ENCODE results near the gene LCOR. TPM values are rescaled to one million over a fixed set of nuclear protein-coding genes. Genes with fewer than 3 reads are reported as not detected.

The LCOR gene
- polyA plus RNA-seq, 1 donor from 2014 or later: 19.8 TPM

- H3K36me3 Mint-ChIP-seq: peaks cover 2% of the 10 kb centered on the region
- peaks cover 0 to 2% (median 0%) of the 10 kb centered on the region in 3 donors for H3K9me3 Mint-ChIP-seq
- H3K4me1 Mint-ChIP-seq: peaks cover 0 to 11% (median 4%) of the 10 kb centered on the region in 3 donors
- H3K27me3 Mint-ChIP-seq: no peaks in the 10 kb centered on the region
- no peak overlapping the region for H3K4me3 Mint-ChIP-seq
- H3K27ac Mint-ChIP-seq: no peak overlapping the region
Observed at GRCh38 chr10:96967847-96968246, 135.7 kb downstream of the LCOR start.

GRCh38 chr10:96968682-96969423 lies 136.8 kb downstream of the LCOR start:
- peaks cover 2 to 12% (median 11%) of the 10 kb centered on the region in 3 donors for H3K4me1 Mint-ChIP-seq
- H3K4me3 Mint-ChIP-seq: no peak overlapping the region
- H3K27me3 Mint-ChIP-seq: no peaks in the 10 kb centered on the region
- H3K9me3 Mint-ChIP-seq: peaks cover 0 to 2% (median 0%) of the 10 kb centered on the region in 3 donors
- no peak overlapping the region for H3K27ac Mint-ChIP-seq
- H3K36me3 Mint-ChIP-seq: peaks cover 2% of the 10 kb centered on the region

- Mint-ChIP-seq H3K4me1 (peaks cover 6 to 21% (median 17%) of the 10 kb centered on the region in 3 donors), H3K36me3 (peaks cover 2% of the 10 kb centered on the region), H3K4me3 (no peak overlapping the region), H3K27ac (no peak overlapping the region), H3K9me3 (peaks cover 0 to 2% (median 0%) of the 10 kb centered on the region in 3 donors), H3K27me3 (no peaks in the 10 kb centered on the region)
Observed at GRCh38 chr10:96971324-96971723, 139.2 kb downstream of the LCOR start.

GRCh38 chr10:96972264-96972663 lies 140.2 kb downstream of the LCOR start:
- peaks cover 1% of the 10 kb centered on the region for H3K36me3 Mint-ChIP-seq
- H3K9me3 Mint-ChIP-seq: peaks cover 0 to 2% (median 0%) of the 10 kb centered on the region in 3 donors
- H3K27ac Mint-ChIP-seq: no peak overlapping the region
- H3K27me3 Mint-ChIP-seq: no peaks in the 10 kb centered on the region
- H3K4me3 Mint-ChIP-seq: no peak overlapping the region
- H3K4me1 Mint-ChIP-seq: peaks cover 6 to 21% (median 17%) of the 10 kb centered on the region in 3 donors

GRCh38 chr10:96973809-96974747 lies 142.0 kb downstream of the LCOR start:
- Mint-ChIP-seq H3K27ac (peak overlapping the region in 1 of 3 donors; percentile 88), H3K36me3 (peaks cover 1% of the 10 kb centered on the region), H3K27me3 (no peaks in the 10 kb centered on the region), H3K4me3 (peak overlapping the region in 1 of 4 donors; percentile 44), H3K9me3 (peaks cover 0 to 2% (median 0%) of the 10 kb centered on the region in 3 donors), H3K4me1 (peaks cover 6 to 19% (median 13%) of the 10 kb centered on the region in 3 donors)

GRCh38 chr10:96975136-96975535 lies 143.0 kb downstream of the LCOR start:
- Mint-ChIP-seq H3K27me3 (no peaks in the 10 kb centered on the region), H3K27ac (no peak overlapping the region), H3K4me1 (peaks cover 6 to 19% (median 12%) of the 10 kb centered on the region in 3 donors), H3K36me3 (peaks cover 1% of the 10 kb centered on the region), H3K9me3 (no peaks in the 10 kb centered on the region), H3K4me3 (no peak overlapping the region)

- H3K4me3 Mint-ChIP-seq: no peak overlapping the region
- peaks cover 6 to 12% (median 10%) of the 10 kb centered on the region in 3 donors for H3K4me1 Mint-ChIP-seq
- H3K27ac Mint-ChIP-seq: no peak overlapping the region
- H3K27me3 Mint-ChIP-seq: no peaks in the 10 kb centered on the region
- no peaks in the 10 kb centered on the region for H3K9me3 Mint-ChIP-seq
- H3K36me3 Mint-ChIP-seq: peaks cover 8% of the 10 kb centered on the region
Observed at GRCh38 chr10:96978621-96979154, 146.6 kb downstream of the LCOR start.

- H3K4me3 Mint-ChIP-seq: no peak overlapping the region
- H3K9me3 Mint-ChIP-seq: no peaks in the 10 kb centered on the region
- no peaks in the 10 kb centered on the region for H3K27me3 Mint-ChIP-seq
Observed at GRCh38 chr10:96982149-96982930, 150.2 kb downstream of the LCOR start.

GRCh38 chr10:96984541-96985131 lies 152.5 kb downstream of the LCOR start:
- peaks cover 9% of the 10 kb centered on the region for H3K36me3 Mint-ChIP-seq

More at GRCh38 chr10:96982149-96982930, 150.2 kb downstream of the LCOR start:
- Mint-ChIP-seq H3K36me3 (peaks cover 9% of the 10 kb centered on the region), H3K27ac (no peak overlapping the region), H3K4me1 (peaks cover 6 to 15% (median 6%) of the 10 kb centered on the region in 3 donors)

GRCh38 chr10:96986200-96986856 lies 154.2 kb downstream of the LCOR start:
- Mint-ChIP-seq H3K4me3 (no peak overlapping the region), H3K27me3 (no peaks in the 10 kb centered on the region), H3K4me1 (peaks cover 6 to 19% (median 6%) of the 10 kb centered on the region in 3 donors), H3K36me3 (peaks cover 6% of the 10 kb centered on the region), H3K27ac (no peak overlapping the region), H3K9me3 (no peaks in the 10 kb centered on the region)

More at GRCh38 chr10:96984541-96985131, 152.5 kb downstream of the LCOR start:
- Mint-ChIP-seq H3K27me3 (no peaks in the 10 kb centered on the region), H3K9me3 (no peaks in the 10 kb centered on the region), H3K27ac (peak overlapping the region in 2 of 3 donors; percentile 42 to 84), H3K4me1 (peaks cover 6 to 15% (median 6%) of the 10 kb centered on the region in 3 donors), H3K4me3 (peak overlapping the region in 3 of 4 donors; percentile 41 to 87 (median 82))

GRCh38 chr10:96987141-96987841 lies 155.2 kb downstream of the LCOR start:
- no peak overlapping the region for H3K27ac Mint-ChIP-seq
- no peaks in the 10 kb centered on the region for H3K9me3 Mint-ChIP-seq
- no peak overlapping the region for H3K4me3 Mint-ChIP-seq
- H3K36me3 Mint-ChIP-seq: peaks cover 2% of the 10 kb centered on the region
- H3K27me3 Mint-ChIP-seq: no peaks in the 10 kb centered on the region
- peaks cover 7 to 18% (median 10%) of the 10 kb centered on the region in 3 donors for H3K4me1 Mint-ChIP-seq

GRCh38 chr10:96987842-96988175 lies 155.7 kb downstream of the LCOR start:
- H3K36me3 Mint-ChIP-seq: peaks cover 2% of the 10 kb centered on the region
- no peaks in the 10 kb centered on the region for H3K27me3 Mint-ChIP-seq
- peak overlapping the region in 1 of 3 donors; percentile 88 for H3K27ac Mint-ChIP-seq

GRCh38 chr10:96988426-96988825 lies 156.3 kb downstream of the LCOR start:
- H3K4me3 Mint-ChIP-seq: no peak overlapping the region
- H3K36me3 Mint-ChIP-seq: peaks cover 2% of the 10 kb centered on the region
- peaks cover 10 to 18% (median 14%) of the 10 kb centered on the region in 3 donors for H3K4me1 Mint-ChIP-seq
- H3K27me3 Mint-ChIP-seq: no peaks in the 10 kb centered on the region
- peak overlapping the region in 1 of 3 donors; percentile 88 for H3K27ac Mint-ChIP-seq
- H3K9me3 Mint-ChIP-seq: no peaks in the 10 kb centered on the region

More at GRCh38 chr10:96987842-96988175, 155.7 kb downstream of the LCOR start:
- Mint-ChIP-seq H3K4me3 (no peak overlapping the region), H3K9me3 (no peaks in the 10 kb centered on the region), H3K4me1 (peaks cover 10 to 18% (median 11%) of the 10 kb centered on the region in 3 donors)

Data from IgD-negative memory B cell (primary cell).